Sigmoid colon (tissue), 7 donors: ENCODE measurements around the gene PRCP. TPM values are rescaled to one million over a fixed set of nuclear protein-coding genes. Genes with fewer than 3 reads are reported as not detected.
A peak's percentile ranks its signal among the peaks of the same experiment; 100 is the strongest.

Experiments used
- DNase-seq: peaks from one replicate; pipeline ENCODE4 v3.0.0-alpha.2; 2019
- H3K27ac ChIP-seq, 4 donors: fragments of 200-600 bp; sonication (generic); one replicate each; pipeline ENCODE4 v1.5.1; 2016 to 2019; ENCODE audit warnings: mild to moderate bottlenecking in 1 of 4
- H3K27me3 ChIP-seq, 3 donors: fragments of 200-600 bp; sonication (generic); one replicate each; pipeline ENCODE4 v1.5.1; 2019; ENCODE audit warnings: mild to moderate bottlenecking in 1 of 3
- H3K36me3 ChIP-seq, 4 donors: fragments of 200-600 bp; sonication (generic); one replicate each; pipeline ENCODE4 v1.5.1; 2016 to 2019
- H3K4me1 ChIP-seq, 4 donors: fragments of 200-600 bp; sonication (generic); one replicate each; pipeline ENCODE4 v1.5.1; 2017 to 2019
- H3K4me3 ChIP-seq, 4 donors: fragments of 200-600 bp; sonication (generic); one replicate each; pipeline ENCODE4 v1.5.1; 2017 to 2019; ENCODE audit warnings: mild to moderate bottlenecking in 2 of 4, moderate library complexity in 1 of 4
- H3K9me3 ChIP-seq, 4 donors: fragments of 200-600 bp in 3 of 4; sonication (generic) in 3 of 4; one replicate each; pipeline versions ENCODE4 v1.5.1 to v1.6.1; 2013 to 2019
- CTCF ChIP-seq, 4 experiments: fragments of 450-650 bp in 3 of 4; fragments of 200-600 bp in 1 of 4; IDR thresholded peaks; one replicate each; pipeline ENCODE4 v1.5.1; 2016 to 2019; ENCODE audit warnings: antibody characterized with exemption in 4 of 4, mild to moderate bottlenecking in 3 of 4, moderate library complexity in 2 of 4
- EP300 ChIP-seq, 4 donors: sonication (generic); formaldehyde crosslinking; IDR thresholded peaks; one replicate each; pipeline ENCODE4 v1.6.1; 2017; ENCODE audit warnings: antibody characterized with exemption in 4 of 4
- POLR2A ChIP-seq, 2 donors: fragments of 450-650 bp; IDR thresholded peaks; one replicate each; pipeline ENCODE4 v1.6.1; 2016; ENCODE audit warnings: antibody characterized with exemption in 2 of 2, mild to moderate bottlenecking in 2 of 2, moderate library complexity in 2 of 2
- POLR2AphosphoS5 ChIP-seq, 4 donors: sonication (generic); formaldehyde crosslinking; IDR thresholded peaks; one replicate each; pipeline ENCODE4 v1.6.1; 2017; ENCODE audit warnings: antibody characterized with exemption in 4 of 4
- WGBS, 2 donors: extraction: QIAGEN DNeasy Blood & Tissue Kit; methylation state at CpG; one replicate each; pipeline ENCODE4 v1.1.7; 2013; 5-methylcytosine and 5-hydroxymethylcytosine counted together
- intact Hi-C: fragments of 100-400 bp; cut with DNase I; formaldehyde crosslinking; loops from one replicate; pipeline ENCODE4 v1.15.1; 2023
- polyA plus RNA-seq, 3 donors: library from polyadenylated mRNA; stranded (reverse); fragments of 200-250 nt; gene quantifications; one replicate each; pipeline ENCODE4 v1.2.3, GENCODE V29; 2013
- total RNA-seq, 4 donors: library from RNA; depleted of rRNA; stranded (reverse); fragments of >200 nt; gene quantifications; one replicate each; pipeline ENCODE4 v1.1.0, GENCODE V29; 2016
- donor health status: healthy with polysubstance abuse.
- donor health status: Bipolar disorder and iron deficiency.
- donor health status: healthy.

Gene PRCP
- total and polyA plus RNA-seq, 7 donors, result 12.6 to 40.2 (median 31.1) TPM

GRCh38 chr11:82865841-82866240, 34.4 kb downstream of the PRCP start:
- Histone ChIP-seq H3K4me1 (peaks cover 0 to 37% (median 8%) of the 10 kb centered on the region in 4 donors), H3K27ac (no peak overlapping the region), H3K27me3 (no peaks in the 10 kb centered on the region), H3K4me3 (no peak overlapping the region), H3K36me3 (no peaks in the 10 kb centered on the region), H3K9me3 (no peaks in the 10 kb centered on the region)
- intact Hi-C loops, result loop anchor here (5.0 kb wide), 1 partner anchor 149 kb away; no protein-coding TSS in a partner anchor
- TF ChIP-seq CTCF (IDR thresholded peaks at IDR 0.05) (no peak), EP300 (IDR thresholded peaks at IDR 0.05) (no peak), POLR2AphosphoS5 (IDR thresholded peaks at IDR 0.05) (no peak), POLR2A (IDR thresholded peaks at IDR 0.05) (no peak)
- DNase-seq, result no peak
- 90 to 93% methylated on average over 2 of the region's 2 CpGs for WGBS, 2 donors

- H3K36me3 ChIP-seq, result no peaks in the 10 kb centered on the region
- H3K9me3 ChIP-seq, result no peaks in the 10 kb centered on the region
- H3K27ac ChIP-seq, result no peak overlapping the region
- intact Hi-C loops, result loop anchor here (5.0 kb wide), 1 partner anchor 132 kb away; the partner anchor contains the start of gene FAM181B
- peak in 2 of 4 experiments; percentile 32 to 38 for TF ChIP-seq CTCF (IDR thresholded peaks at IDR 0.05)
- TF ChIP-seq POLR2AphosphoS5 (IDR thresholded peaks at IDR 0.05), result peak in 1 of 4 donors; percentile 37
- TF ChIP-seq POLR2A (IDR thresholded peaks at IDR 0.05), result no peak
- 9 to 34% methylated on average over 5 of the region's 5 CpGs for WGBS, 2 donors
- H3K4me1 ChIP-seq, result peaks cover 0 to 22% (median 5%) of the 10 kb centered on the region in 4 donors
- H3K27me3 ChIP-seq, result no peaks in the 10 kb centered on the region
- H3K4me3 ChIP-seq, result no peak overlapping the region
- DNase-seq, result peak; percentile 81
These were observed 36.0 kb downstream of the PRCP start for GRCh38 chr11:82864268-82864667.

GRCh38 chr11:82863209-82863608, 37.0 kb downstream of the PRCP start:
- H3K4me3 ChIP-seq, result no peak overlapping the region
- peaks cover 0 to 30% (median 12%) of the 10 kb centered on the region in 4 donors for H3K4me1 ChIP-seq
- H3K27ac ChIP-seq, result no peak overlapping the region
- TF ChIP-seq POLR2A (IDR thresholded peaks at IDR 0.05) (no peak), EP300 (IDR thresholded peaks at IDR 0.05) (no peak), CTCF (IDR thresholded peaks at IDR 0.05) (no peak), POLR2AphosphoS5 (IDR thresholded peaks at IDR 0.05) (no peak)
- H3K27me3 ChIP-seq, result no peaks in the 10 kb centered on the region
- no peaks in the 10 kb centered on the region for H3K9me3 ChIP-seq
- WGBS, 2 donors, result 91 to 96% methylated on average over 2 of the region's 2 CpGs
- no peak for DNase-seq
- H3K36me3 ChIP-seq, result no peaks in the 10 kb centered on the region
- intact Hi-C loops, result loop anchor here (5.0 kb wide), 1 partner anchor 131 kb away; the partner anchor contains the start of gene FAM181B

- no peak for DNase-seq
- Histone ChIP-seq H3K4me1 (peaks cover 0 to 24% (median 13%) of the 10 kb centered on the region in 4 donors), H3K36me3 (no peaks in the 10 kb centered on the region), H3K9me3 (no peaks in the 10 kb centered on the region), H3K27me3 (no peaks in the 10 kb centered on the region), H3K27ac (no peak overlapping the region), H3K4me3 (no peak overlapping the region)
- intact Hi-C loops, result loop anchor here (5.0 kb wide), 1 partner anchor 130 kb away; the partner anchor contains the start of gene FAM181B
- WGBS, 2 donors, result 66 to 88% methylated on average over 2 of the region's 2 CpGs
- no peak for TF ChIP-seq EP300 (IDR thresholded peaks at IDR 0.05)
- TF ChIP-seq POLR2AphosphoS5 (IDR thresholded peaks at IDR 0.05), result no peak
- TF ChIP-seq POLR2A (IDR thresholded peaks at IDR 0.05), result no peak
- TF ChIP-seq CTCF (IDR thresholded peaks at IDR 0.05), result no peak
These were observed 37.9 kb downstream of the PRCP start for GRCh38 chr11:82862379-82862778.

GRCh38 chr11:82859750-82860149, 40.5 kb downstream of the PRCP start:
- DNase-seq, result no peak
- H3K27me3 ChIP-seq, result no peaks in the 10 kb centered on the region
- no peaks in the 10 kb centered on the region for H3K36me3 ChIP-seq
- intact Hi-C loops, result loop anchor here (5.0 kb wide), 1 partner anchor 127 kb away; the partner anchor contains the start of gene FAM181B
- H3K9me3 ChIP-seq, result no peaks in the 10 kb centered on the region
- no peak overlapping the region for H3K27ac ChIP-seq
- 93 to 97% methylated on average over 2 of the region's 2 CpGs for WGBS, 2 donors
- no peak for TF ChIP-seq CTCF (IDR thresholded peaks at IDR 0.05)
- TF ChIP-seq POLR2AphosphoS5 (IDR thresholded peaks at IDR 0.05), result no peak
- no peak for TF ChIP-seq EP300 (IDR thresholded peaks at IDR 0.05)
- TF ChIP-seq POLR2A (IDR thresholded peaks at IDR 0.05), result no peak
- peaks cover 0 to 21% (median 11%) of the 10 kb centered on the region in 4 donors for H3K4me1 ChIP-seq
- no peak overlapping the region for H3K4me3 ChIP-seq
